ENCODE measurements around the gene CPED1.

CPED1 gene
- 5.0 to 50.6 (median 19.7) reads per million in 17 experiments for total RNA-seq

DNA sequence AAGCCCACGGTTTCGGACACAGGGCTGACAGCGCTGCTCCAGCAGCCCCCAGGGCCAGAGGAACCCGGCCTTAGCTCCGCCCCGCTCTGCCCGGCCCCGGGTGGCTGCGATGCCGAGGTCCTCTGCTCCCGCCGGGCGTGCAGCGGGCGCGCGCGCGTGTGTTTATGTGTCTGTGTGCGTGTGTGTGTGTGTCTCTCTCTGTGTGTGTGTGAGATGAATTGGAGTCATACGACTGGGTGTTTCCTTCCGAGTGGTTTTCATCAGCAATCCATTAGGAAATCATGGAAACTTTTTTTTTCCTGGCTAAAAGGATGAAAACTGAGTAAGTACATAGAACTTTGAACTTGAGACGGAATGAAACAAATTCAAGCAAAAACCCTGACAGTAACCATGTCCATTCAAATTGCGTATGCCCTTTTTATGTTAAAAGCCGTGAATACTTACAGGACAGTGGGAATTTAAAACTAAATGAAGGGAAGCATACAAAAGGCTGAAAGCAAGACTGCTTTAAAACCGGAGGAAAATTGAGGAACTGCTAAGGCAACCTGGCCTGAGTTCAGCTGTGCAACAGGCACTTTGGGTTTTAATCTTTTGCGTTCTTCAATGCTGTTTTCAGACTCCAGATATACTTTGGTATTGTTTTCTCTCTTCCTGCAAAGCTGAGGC, at the start of gene CPED1:
CPED1 (plus strand) TSS at position 121 of the 666 bp plus-strand sequence. CDS start 911 bp downstream, outside the sequence.
- DNase-seq: peak; percentile 68 to 88 (median 76)

GRCh38 chr7:120939345-120939744, 49.2 kb upstream of the CPED1 start:
- no peak for DNase-seq

DNA sequence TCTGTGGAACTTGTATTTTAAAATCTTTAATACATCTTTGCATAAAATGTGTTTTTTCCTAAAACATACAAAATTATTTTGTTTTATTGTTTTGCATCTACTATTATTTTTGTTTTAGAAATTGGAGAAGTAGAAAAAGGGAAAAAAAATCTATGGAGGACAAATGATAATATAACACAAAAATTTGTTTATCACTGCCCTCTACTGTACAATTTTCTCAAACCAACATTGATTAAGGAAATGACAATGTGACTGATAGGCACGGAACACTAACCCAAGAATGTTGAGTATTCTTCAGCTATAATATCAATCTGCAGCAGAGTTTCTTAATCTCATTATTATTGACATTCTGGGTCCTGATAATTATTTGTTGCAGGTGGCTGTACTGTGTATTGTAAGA, 47.4 kb upstream of the CPED1 start:
- peak in 3 of 4 experiments; percentile 8 to 70 (median 58) for DNase-seq

- peak in 1 of 4 experiments; percentile 3 for DNase-seq
Measured at GRCh38 chr7:120941856-120942255, 46.7 kb upstream of the CPED1 start.

DNA sequence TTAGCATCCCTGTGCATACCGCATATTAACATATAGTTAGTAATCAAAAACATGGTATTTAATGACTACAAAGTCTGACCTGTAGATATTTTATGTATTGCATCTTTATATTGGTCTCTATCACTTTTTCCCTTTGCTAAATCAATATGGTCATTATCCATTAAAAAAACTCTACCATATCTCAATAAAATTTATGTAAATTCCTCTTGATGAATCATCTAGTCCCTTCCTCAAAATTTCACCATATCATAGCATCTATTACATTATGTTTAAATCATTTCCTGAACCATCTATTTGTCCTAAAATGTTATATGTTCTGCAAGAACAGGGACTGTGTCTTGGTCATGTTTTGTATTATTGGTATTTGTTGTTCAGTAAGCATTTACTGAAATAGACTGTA, 45.6 kb upstream of the CPED1 start:
- DNase-seq: no peak

DNA sequence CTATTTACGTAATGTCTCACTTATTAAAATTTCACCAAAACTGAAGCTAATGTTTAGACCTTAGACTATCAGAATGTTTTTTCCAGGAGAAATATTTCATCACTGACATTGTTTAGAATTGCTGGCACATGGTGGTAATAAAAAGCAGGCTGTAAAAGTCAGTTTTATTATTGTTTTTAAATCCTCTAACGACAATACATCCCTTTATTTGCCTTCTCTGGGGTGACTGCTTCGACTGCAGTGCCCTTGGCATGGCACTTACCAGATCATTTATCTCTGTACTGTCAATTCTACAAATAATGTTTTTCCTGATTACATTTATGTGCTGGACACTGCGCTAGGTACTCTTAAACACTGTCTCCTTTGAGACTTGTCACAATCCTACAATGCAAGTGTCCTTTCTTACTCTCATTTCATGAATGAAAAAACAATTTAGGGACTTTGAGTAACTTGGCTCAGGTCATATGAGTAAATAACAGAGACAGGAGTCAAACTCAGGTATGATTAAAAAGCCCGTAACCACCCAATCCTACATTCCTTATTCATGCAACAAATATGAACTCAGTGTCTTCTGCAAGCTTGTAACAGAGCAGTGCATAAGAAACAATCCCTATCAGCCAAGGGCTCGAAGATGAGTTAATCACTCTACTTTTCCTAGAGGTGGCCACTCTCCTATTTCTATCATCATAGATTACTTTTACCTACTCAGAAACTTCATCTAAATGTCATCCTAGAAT, 43.5 kb upstream of the CPED1 start:
- no peak for DNase-seq

GRCh38 chr7:120947980-120948379, 40.5 kb upstream of the CPED1 start:
- no peak for DNase-seq

- peak in 1 of 4 experiments; percentile 10 for DNase-seq
Measured at GRCh38 chr7:120949393-120949911, 39.1 kb upstream of the CPED1 start.

- DNase-seq: no peak
Measured at GRCh38 chr7:120949998-120950538, 38.4 kb upstream of the CPED1 start.

DNA sequence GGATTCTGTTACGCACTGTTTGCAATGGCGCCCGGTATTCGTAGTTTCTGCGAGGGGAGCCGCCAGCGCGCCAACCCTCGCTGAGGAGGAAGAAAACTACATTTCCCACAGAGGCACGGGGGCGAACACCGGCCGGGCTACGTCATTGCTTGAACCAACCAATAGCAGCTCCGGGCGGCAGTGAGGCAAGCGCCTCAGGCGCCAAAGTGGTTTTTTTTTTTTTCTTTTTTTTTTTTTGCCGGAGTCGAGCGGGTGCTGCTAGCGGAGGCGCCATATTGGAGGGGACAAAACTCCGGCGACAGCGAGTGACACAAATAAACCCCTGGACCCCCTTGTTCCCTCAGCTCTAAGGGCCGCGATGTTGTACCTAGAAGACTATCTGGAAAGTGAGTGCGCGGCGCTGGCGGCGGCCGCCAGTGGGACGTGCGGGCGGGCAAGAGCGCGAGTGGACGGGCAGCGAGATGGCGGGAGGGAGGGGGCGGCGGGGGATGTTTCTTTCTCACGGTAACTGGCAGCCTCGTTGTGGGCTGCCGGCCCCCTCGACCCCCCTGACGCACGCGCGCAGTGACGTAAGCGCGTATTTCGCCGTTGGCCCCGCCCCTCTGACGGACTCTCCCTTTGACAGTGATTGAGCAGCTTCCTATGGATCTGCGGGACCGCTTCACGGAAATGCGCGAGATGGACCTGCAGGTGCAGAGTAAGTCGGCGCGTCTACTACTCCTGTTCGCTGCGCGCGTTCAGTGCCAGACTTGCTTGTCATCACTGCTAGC, 37.8 kb upstream of the CPED1 start, which contains the start of gene ING3:
ING3 (plus strand) TSS at position 239 of the 770 bp plus-strand sequence; CDS start at position 359, 120 bp downstream.
- peak; percentile 98 to 99 (median 98) for DNase-seq

DNA sequence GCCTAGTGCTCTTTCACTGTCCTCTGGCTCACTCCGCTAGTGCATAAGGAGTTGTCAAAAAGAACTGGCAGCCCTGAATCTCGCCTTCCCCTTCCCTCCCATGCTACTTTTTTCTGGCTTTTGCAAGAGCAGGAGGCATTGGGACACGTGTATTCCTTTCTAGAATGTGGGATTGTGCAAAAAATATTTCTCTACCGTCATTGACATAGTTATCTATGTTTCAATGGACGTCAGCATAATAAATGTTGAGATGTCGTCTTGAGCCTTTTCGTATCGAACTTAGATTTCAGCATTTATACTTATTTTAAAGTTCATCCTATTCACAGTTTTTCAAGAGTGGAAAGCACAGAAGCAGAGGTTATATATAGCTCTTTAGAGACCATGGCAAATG, 37.2 kb upstream of the CPED1 start:
- DNase-seq: no peak

DNA sequence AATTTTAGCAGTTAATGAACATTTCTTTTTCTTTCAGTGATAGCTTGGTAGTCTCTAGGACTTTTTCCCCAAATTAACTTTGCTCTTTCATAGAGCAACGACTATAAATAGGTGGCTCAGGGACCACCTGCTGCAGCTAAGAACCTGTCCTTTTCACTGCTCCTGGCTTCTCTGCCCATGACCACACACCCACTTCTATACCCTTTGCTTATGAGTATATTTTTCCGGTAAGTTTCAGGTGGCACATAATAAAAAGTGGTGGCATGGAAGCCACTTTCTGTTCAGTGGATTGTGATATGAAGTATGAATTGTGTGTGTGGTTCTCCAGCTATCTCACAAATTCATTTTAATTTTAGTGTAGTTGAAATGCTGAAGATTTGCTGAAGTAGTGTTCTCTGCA, 36.7 kb upstream of the CPED1 start:
- no peak for DNase-seq

GRCh38 chr7:120955577-120956149, 32.8 kb upstream of the CPED1 start:
- no peak for DNase-seq

DNA sequence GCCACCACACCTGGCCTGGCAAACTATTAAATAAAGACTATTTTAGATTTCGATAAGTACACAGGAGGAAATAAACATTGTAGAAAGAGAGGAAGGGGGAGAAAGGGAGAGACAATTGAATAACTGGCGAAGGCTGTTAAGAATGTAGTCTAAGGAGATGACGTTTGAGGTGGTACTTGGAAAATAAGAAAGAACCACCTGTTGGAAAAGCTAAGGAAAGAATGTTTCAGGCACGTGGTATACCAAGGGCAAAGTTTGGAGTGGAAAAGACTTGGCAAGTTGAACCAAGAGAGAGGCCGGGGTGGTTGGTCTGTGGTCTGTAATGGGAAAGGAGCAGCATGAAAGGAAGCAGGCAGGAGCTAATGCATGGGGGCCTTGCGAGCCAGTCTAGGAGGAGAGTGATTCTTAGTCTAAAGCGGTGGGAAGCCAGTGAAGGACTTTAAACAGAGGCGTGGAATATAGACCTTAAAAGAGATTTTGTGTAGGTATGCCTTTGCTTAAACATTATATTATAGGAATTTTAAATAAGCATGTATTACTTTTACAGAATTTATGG, 28.5 kb upstream of the CPED1 start:
- DNase-seq: no peak

DNA sequence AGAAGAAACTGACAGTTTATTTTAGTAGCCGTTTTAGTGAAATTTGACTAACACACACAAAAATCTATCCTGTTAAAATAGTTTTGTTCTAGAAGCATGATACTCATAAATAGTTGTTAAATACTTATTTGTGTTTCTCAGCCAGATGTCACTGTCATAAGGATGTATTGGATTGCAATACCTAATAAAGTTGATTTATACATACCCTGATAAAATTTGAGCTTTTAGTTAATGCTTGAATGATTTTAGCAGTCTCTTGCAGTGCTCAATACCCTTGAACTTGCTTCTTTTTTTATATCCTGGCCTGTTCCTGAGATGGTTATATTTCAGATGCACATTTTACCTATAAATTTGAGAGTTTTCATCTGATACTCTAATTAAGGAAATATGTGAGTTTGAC, 27.8 kb upstream of the CPED1 start:
- DNase-seq: no peak

GRCh38 chr7:120961638-120962173, 26.8 kb upstream of the CPED1 start:
- DNase-seq: no peak

DNA sequence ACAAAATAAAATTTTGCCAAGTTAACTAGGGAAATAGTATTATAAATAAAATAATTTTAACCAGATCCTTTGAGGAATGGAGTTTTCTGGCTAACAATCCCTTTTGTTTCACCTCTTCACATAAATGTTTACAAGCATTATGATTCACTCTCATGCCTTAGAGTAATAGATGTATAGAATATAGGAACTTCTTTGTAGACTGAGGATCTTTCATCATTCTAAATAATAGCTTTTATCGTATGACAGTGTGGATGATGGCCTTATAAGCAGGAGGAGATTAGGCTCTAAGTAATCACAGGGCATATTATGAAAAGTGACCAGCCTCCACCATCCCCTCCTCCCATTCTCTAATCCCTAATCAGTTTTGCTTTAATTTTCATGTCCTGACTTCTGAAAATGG, 24.4 kb upstream of the CPED1 start:
- no peak for DNase-seq

GRCh38 chr7:120966961-120967360, 21.6 kb upstream of the CPED1 start:
- no peak for DNase-seq

DNA sequence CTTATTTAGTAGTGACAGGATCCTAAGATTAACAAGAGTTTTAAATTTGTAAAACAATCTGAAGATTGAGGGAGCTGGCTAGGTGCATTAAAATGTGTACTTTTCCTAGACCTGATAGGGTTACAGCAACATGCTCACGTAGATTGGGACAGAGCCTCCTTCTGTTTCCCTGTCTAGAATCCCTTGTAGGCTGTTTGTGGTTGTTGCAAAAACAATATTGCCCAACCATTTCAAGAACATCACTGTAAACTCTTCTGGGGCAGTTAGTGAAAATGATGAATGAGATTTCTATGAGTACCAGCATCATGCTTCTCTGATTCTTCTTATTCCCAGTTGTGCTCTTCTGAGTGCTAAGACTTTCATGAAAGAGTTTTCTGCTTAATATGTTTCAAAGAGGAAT, 14.7 kb upstream of the CPED1 start:
- peak in 3 of 4 experiments; percentile 6 to 27 (median 9) for DNase-seq

- DNase-seq: no peak
Measured at GRCh38 chr7:120979765-120980499, 8.6 kb upstream of the CPED1 start.

- DNase-seq: no peak
Measured at GRCh38 chr7:120981117-120981516, 7.4 kb upstream of the CPED1 start.

Measured in suppressor macrophage (primary cell).